Skeletal muscle tissue (tissue), 4 donors: ENCODE results near the gene LGALS1. TPM values are rescaled to one million over a fixed set of nuclear protein-coding genes. Genes with fewer than 3 reads are reported as not detected.

Experiments
- H3K27ac ChIP-seq: one replicate; pipeline ENCODE4 v1.7.0; 2013; ENCODE audit warnings: mild to moderate bottlenecking, low read depth, low read length, inconsistent platforms
- H3K27me3 ChIP-seq, 3 donors: one replicate each; pipeline ENCODE4 v1.7.0; 2013; ENCODE audit warnings: low read length in 3 of 3; ENCODE audit not compliant: control insufficient read depth in 3 of 3, insufficient read depth in 3 of 3
- H3K36me3 ChIP-seq, 3 donors: one replicate each; pipeline ENCODE4 v1.7.0; 2013; ENCODE audit warnings: low read length in 3 of 3; ENCODE audit not compliant: control insufficient read depth in 3 of 3, insufficient read depth in 3 of 3
- H3K4me1 ChIP-seq, 3 donors: one replicate each; pipeline ENCODE4 v1.7.0; 2013; ENCODE audit warnings: low read length in 3 of 3, mild to moderate bottlenecking in 3 of 3; ENCODE audit not compliant: control insufficient read depth in 3 of 3, insufficient read depth in 3 of 3
- H3K4me3 ChIP-seq, 3 donors: one replicate each; pipeline ENCODE4 v1.7.0; 2013; ENCODE audit warnings: low read length in 3 of 3
- H3K9ac ChIP-seq, 3 donors: one replicate each; pipeline ENCODE4 v1.7.0; 2013; ENCODE audit warnings: low read length in 3 of 3, mild to moderate bottlenecking in 3 of 3, moderate library complexity in 2 of 3, low read depth in 1 of 3
- H3K9me3 ChIP-seq, 3 donors: one replicate each; pipeline ENCODE4 v1.7.0; 2013; ENCODE audit warnings: low read length in 3 of 3; ENCODE audit not compliant: control insufficient read depth in 3 of 3
- total RNA-seq: library from RNA; depleted of rRNA; stranded (reverse); fragments of >200 nt; gene quantifications from one replicate; pipeline ENCODE4 v1.2.3, GENCODE V29; 2014
- donor health status: Osteomylitis.

Gene LGALS1
- total RNA-seq, 1 donor from 2014 or later, result 3,417 TPM

GRCh38 chr22:37697538-37697835 is 22.1 kb downstream of the LGALS1 start:
- Histone ChIP-seq H3K4me1 (peaks cover 10 to 13% (median 12%) of the 10 kb centered on the region in 3 donors), H3K27me3 (no peaks in the 10 kb centered on the region), H3K9me3 (no peaks in the 10 kb centered on the region), H3K4me3 (no peak overlapping the region), H3K9ac (no peak overlapping the region), H3K36me3 (peaks cover 10 to 14% (median 10%) of the 10 kb centered on the region in 3 donors), H3K27ac (no peak overlapping the region)

- Histone ChIP-seq H3K9me3 (no peaks in the 10 kb centered on the region), H3K4me1 (peaks cover 2 to 4% (median 4%) of the 10 kb centered on the region in 3 donors), H3K9ac (no peak overlapping the region), H3K27ac (no peak overlapping the region), H3K27me3 (no peaks in the 10 kb centered on the region), H3K4me3 (no peak overlapping the region), H3K36me3 (no peaks in the 10 kb centered on the region)
Measured at GRCh38 chr22:37701141-37701786, 25.8 kb downstream of the LGALS1 start.

DNA sequence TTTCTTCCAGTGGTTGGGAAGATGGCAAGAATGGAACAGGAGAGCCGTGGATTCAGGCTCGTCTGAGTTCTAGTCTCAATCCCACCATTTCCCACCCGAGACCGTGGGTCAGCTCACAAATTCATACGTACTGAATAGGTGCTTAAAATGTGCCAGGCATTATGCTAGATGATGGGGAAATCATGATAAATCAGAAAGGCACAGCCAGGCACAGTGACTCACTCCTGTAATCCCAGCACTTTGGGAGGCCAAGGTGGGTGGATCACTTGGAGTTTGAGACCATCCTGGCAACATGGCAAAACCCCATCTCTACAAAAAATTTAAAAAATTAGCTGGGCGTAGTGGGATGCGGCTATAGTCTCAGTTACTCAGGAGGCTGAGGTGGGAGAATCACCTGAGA is 28.5 kb downstream of the LGALS1 start:
- H3K9me3 ChIP-seq, result no peaks in the 10 kb centered on the region
- no peaks in the 10 kb centered on the region for H3K4me1 ChIP-seq
- H3K27me3 ChIP-seq, result no peaks in the 10 kb centered on the region
- H3K4me3 ChIP-seq, result no peak overlapping the region
- no peak overlapping the region for H3K27ac ChIP-seq
- H3K9ac ChIP-seq, result no peak overlapping the region
- no peaks in the 10 kb centered on the region for H3K36me3 ChIP-seq

- Histone ChIP-seq H3K9ac (no peak overlapping the region), H3K9me3 (no peaks in the 10 kb centered on the region), H3K27me3 (no peaks in the 10 kb centered on the region), H3K27ac (no peak overlapping the region), H3K36me3 (no peaks in the 10 kb centered on the region), H3K4me3 (no peak overlapping the region), H3K4me1 (peaks cover 0 to 2% (median 0%) of the 10 kb centered on the region in 3 donors)
Measured at GRCh38 chr22:37704645-37705044, 29.2 kb downstream of the LGALS1 start.

DNA sequence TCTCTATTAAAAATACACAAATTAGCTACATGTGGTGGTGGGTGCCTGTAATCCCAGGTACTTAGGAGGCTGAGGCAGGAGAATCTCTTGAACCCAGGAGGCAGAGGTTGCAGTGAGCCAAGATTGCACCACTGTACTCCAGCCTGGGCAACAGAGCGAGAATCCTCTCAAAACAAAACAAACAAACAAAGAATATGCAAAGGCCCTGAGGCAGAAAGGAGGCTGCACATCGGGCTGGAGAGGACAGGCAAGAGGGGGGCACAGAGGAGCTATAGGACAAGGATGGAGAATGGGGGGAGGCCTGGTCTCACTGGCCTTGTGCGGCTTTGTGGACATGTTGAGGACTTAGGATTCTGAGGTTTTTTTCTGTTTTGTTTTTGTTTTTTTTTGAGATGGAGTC is 29.8 kb downstream of the LGALS1 start:
- H3K27ac ChIP-seq, result no peak overlapping the region
- no peaks in the 10 kb centered on the region for H3K36me3 ChIP-seq
- H3K9me3 ChIP-seq, result no peaks in the 10 kb centered on the region

GRCh38 chr22:37708580-37709444 is 33.4 kb downstream of the LGALS1 start:
- no peak overlapping the region for H3K4me3 ChIP-seq
- H3K36me3 ChIP-seq, result no peaks in the 10 kb centered on the region
- H3K27me3 ChIP-seq, result no peaks in the 10 kb centered on the region
- H3K27ac ChIP-seq, result no peak overlapping the region
- no peaks in the 10 kb centered on the region for H3K9me3 ChIP-seq
- H3K4me1 ChIP-seq, result peaks cover 0 to 2% (median 0%) of the 10 kb centered on the region in 3 donors
- H3K9ac ChIP-seq, result no peak overlapping the region

More for the DNA sequence above, 29.8 kb downstream of the LGALS1 start:
- Histone ChIP-seq H3K4me3 (no peak overlapping the region), H3K4me1 (peaks cover 0 to 2% (median 0%) of the 10 kb centered on the region in 3 donors), H3K27me3 (no peaks in the 10 kb centered on the region), H3K9ac (no peak overlapping the region)

DNA sequence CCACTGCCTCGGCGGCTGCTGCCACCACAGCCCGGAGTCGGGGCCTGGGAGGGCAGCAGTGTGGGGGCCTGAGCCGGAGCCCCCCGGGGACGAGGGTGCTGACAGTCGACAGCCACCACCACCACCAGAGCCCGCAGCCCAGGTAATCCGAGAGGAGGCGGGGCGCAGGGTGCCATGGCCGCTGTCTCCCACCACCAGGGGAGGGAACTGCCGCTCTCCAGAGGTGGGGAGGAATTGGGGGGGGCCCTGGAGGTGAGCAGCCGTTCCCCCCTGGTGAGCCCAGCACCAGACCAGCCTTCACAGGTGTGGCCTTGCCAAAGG is 34.0 kb downstream of the LGALS1 start:
- Histone ChIP-seq H3K27me3 (no peaks in the 10 kb centered on the region), H3K27ac (no peak overlapping the region)

DNA sequence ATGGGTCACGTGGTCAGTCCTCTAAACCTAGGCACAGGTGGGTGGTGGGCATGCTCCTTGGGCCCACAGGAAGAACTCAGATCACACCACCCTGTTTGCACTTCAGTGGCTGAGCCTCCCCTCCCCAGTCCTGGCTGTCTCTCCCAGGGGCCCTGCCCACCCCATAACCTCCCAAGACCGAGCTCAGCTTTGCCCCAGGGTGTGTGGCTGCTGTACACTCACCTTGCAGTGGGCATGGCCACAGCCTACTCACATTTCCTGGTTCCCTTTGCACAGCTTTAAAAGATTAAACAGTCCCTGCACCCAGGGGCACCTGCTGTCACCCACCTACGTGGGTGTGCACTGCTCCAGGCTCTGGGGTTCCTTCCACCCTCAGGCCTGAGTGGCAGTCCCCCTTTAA is 35.2 kb downstream of the LGALS1 start:
- H3K9ac ChIP-seq, result no peak overlapping the region
- no peaks in the 10 kb centered on the region for H3K36me3 ChIP-seq
- H3K4me3 ChIP-seq, result no peak overlapping the region
- H3K27ac ChIP-seq, result no peak overlapping the region
- H3K9me3 ChIP-seq, result no peaks in the 10 kb centered on the region
- H3K27me3 ChIP-seq, result no peaks in the 10 kb centered on the region
- H3K4me1 ChIP-seq, result peaks cover 0 to 2% (median 0%) of the 10 kb centered on the region in 3 donors

More for the DNA sequence above, 34.0 kb downstream of the LGALS1 start:
- Histone ChIP-seq H3K9ac (no peak overlapping the region), H3K4me1 (peaks cover 0 to 2% (median 0%) of the 10 kb centered on the region in 3 donors), H3K4me3 (no peak overlapping the region), H3K36me3 (no peaks in the 10 kb centered on the region), H3K9me3 (no peaks in the 10 kb centered on the region)

DNA sequence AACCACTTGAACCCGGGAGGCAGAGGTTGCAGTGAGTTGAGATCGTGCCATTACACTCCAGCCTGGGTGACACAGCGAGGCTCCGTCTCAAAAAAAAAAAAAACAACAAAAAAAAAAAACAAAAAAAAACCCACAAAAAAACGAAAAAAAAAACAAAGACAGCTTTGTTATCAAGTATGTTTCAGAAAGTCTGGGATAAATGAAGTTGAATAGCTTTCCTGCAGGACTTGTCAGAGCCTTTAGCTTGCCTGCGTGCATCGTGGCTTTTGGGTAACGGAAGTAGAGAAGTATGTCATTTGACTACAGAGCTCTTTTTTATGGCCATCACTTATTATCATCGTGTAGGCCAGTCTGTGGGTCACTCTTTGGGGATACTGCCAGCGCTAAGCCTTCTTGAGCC is 36.1 kb downstream of the LGALS1 start:
- Histone ChIP-seq H3K9ac (no peak overlapping the region), H3K36me3 (no peaks in the 10 kb centered on the region), H3K9me3 (no peaks in the 10 kb centered on the region), H3K4me1 (peaks cover 0 to 2% (median 0%) of the 10 kb centered on the region in 3 donors), H3K27ac (no peak overlapping the region), H3K27me3 (no peaks in the 10 kb centered on the region), H3K4me3 (no peak overlapping the region)

- Histone ChIP-seq H3K36me3 (no peaks in the 10 kb centered on the region), H3K4me1 (peaks cover 0 to 2% (median 0%) of the 10 kb centered on the region in 3 donors), H3K4me3 (no peak overlapping the region), H3K27ac (no peak overlapping the region), H3K27me3 (no peaks in the 10 kb centered on the region), H3K9me3 (no peaks in the 10 kb centered on the region), H3K9ac (no peak overlapping the region)
Measured at GRCh38 chr22:37713761-37714160, 38.3 kb downstream of the LGALS1 start.
